ENCODE results near the gene CLCF1.

Gene CLCF1

DNA sequence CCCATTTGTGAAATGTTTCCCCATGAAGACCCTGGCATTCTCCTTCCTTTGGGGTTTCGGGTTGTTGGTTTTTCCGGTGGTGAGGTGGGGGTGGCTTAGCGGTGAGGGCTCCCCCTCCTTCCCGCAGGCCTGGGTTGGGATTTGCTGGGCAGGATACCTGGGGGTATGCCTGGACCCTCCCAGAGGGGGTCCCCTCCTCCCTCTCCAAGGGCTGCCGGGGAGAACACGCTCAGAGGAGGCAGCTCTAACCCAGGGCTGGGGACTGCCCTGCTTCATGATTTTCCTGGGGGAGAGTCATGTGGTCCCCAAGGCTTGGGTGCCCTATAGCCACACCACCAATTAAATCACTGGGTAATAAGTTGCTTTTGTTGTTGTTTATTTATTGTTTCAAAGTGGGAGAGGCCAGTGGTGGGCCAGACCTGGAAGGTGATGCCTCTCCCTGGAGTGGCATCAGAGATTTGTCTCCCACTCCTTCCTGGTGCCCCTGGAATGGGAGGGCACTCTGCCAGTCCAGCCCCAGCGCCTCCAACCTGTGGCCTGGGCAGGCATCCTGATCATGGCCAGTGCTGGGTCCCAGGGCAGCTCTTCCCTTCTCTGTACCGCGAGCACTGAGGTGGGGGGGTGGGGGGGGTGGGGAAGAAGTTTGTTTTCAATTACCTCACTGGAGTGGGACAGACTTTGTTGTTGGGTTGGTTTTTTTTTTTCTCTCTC, 1.3 kb upstream of the CLCF1 start:
- peak; percentile 37 for DNase-seq (ENCODE audit: low read depth)

DNA sequence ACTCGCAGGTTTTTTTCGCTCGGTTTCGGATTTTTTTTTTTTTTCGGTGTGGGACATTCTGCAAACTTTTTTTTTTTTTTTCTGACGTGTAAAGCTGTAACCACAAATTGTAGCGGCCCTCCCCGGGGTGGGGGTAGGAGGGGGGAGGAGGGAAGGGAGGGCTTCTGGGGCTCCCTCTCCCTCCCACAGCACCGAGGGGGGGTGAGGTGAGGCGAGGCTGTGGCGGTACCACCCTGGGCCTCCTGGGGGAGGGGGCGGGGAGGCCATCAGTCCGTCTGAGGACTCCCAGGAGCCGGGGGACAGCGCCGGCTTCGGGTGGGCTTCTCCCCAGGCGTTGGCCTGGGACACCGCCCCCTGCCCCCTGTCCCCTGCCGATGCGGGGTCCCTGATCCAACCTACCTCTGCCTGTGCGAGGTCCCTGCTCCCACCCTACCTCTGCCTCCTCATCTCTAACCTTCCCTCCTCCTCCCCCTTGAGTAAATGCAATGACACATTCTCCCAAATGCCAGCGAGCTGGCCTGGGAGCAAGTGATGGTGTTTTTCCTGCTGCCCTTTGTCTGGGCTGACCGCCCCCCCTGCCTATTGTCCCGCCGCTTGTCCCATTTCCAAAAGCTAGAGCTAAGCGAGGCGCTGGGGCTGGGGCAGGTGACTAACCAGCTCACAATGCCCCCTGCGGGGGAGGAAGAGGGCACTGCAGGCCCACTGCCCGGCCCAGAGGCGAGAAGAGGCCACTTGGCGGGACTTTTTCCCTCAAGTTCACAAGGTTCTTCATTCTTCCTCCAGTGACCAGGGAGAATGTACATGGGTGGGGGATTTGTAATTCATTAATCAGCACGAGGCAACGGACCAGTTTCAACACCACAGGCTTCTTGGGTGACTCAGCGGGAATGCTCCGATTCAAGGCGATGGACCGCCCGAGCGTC, 511 bp upstream of the CLCF1 start:
- DNase-seq (ENCODE audit: low read depth) = peak; percentile 99

DNA sequence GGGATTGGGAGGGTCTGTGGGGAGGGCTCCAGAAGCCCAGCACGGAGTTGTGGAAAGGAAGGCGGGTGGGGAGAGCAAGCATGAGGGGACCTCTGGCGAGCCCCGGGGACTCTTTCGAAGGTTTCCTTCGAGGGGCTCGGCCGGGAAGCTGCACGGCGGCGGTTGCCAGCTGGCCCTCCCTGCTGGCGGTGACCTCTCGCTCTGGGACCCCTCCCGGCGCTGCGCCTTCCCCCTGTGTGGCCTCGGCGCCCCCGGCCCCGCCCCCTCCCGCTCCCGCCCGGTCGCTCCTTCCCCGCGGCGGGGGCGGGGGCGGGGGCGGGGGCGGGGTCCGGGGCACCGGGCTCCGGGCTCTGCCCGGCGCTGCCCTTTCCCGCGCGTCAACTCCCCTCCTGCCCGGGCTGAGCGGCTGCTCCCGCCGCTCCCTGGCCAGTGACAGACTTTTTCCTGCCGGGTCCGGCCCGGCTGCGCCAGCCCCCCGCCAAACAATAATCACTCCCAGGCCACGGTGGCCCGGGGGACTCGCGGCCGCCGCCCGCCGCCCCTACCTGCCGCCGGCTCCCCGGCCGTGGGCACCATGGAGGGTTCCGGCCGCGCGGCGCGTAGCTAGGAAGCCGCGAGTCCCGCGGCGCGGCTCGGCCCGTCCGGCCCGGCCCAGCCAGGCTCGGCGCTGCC, 941 bp downstream of the CLCF1 start:
- no peak for DNase-seq (ENCODE audit: low read depth)

DNA sequence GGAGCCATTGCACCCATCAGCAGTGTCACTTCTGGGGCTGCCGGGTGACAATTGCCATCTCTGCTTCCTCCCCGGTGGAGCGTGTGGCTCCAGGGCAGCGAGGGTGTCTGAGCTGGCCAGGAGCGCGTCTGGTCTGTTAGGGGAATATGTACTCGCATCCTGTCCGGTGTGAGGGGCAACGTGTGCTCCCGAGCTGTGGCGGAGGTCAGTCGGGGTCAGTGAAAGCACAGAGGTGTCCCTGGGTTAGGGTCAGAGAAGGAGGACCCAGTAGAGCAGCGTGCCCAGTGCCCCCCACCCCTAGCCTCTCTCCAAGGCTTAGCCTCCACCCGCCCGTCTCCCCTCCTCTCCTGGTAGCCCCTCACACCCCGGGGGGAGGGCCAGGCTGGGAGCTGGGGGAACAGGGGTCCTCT, 1.5 kb downstream of the CLCF1 start:
- DNase-seq (ENCODE audit: low read depth) = no peak

DNA sequence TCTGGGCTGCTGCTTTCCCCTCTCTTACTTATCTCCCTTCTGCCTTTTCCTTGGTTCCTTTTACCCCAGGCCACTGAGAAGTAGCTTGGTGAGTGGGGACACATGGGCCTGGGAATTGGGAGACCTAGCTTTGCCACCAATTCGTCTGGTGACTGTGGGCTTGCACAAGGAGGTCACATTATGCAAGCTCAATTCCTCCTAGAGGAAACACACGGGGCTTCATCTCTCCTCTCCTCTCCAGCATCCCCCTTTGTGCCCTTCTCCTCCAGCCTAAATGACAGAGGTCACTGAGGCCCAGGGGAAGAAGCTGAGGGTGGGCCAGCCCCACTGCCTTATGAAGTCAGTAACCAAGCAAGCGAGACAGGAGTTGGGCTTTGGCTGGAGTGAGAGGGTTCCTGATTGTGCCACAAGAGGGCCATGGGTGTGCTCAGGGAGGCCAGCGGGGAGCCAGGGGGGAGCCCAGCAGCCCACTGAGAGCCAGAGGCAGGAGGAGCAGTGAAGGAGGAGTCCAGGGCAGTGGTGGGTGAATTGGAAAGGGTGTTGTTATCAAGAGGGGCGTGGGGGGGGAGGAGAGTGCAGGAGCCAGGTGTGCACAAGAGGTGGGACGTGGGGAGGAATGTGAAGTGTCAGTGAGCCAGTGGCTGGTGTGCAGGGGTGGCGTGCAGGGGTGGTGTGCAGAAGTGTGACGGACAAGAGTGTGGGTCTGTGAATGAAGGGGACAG, 2.0 kb downstream of the CLCF1 start:
- DNase-seq (ENCODE audit: low read depth) = peak; percentile 77

DNA sequence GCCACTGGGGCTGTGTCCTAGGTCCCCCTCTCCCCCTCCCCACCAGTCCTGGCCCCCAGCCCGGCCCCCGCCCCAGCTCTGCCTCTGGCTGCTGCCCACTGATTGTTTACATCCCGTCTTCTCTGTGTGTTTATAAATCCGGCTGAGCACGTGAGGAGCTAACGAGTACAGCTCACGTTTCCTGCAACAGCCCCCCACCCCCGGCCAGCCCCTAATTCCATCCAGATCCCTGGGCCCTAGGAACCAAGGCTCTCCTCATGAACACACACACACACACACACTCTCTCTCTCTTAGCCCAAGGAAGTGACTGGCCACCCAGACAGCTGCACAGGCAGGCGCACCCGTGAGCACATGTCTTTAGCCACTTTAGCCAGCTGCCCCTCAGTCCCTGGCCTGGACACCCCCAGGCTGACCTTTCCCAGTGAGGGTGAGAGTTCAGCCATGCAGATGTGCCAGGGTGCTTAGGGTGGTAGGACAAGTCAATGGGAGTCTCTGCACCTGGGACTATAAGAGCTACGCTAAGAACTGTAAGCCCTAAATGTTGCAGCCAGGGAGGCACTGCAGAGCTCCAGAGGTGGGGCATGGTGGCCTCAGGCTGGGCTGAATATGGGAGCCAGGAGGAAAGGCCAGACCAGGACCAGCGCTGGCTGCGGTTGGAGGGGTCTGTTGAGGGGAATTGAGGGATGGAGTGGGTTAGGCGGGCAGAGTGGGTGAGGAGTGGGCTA, 2.9 kb downstream of the CLCF1 start:
- peak; percentile 68 for DNase-seq (ENCODE audit: low read depth)

DNA sequence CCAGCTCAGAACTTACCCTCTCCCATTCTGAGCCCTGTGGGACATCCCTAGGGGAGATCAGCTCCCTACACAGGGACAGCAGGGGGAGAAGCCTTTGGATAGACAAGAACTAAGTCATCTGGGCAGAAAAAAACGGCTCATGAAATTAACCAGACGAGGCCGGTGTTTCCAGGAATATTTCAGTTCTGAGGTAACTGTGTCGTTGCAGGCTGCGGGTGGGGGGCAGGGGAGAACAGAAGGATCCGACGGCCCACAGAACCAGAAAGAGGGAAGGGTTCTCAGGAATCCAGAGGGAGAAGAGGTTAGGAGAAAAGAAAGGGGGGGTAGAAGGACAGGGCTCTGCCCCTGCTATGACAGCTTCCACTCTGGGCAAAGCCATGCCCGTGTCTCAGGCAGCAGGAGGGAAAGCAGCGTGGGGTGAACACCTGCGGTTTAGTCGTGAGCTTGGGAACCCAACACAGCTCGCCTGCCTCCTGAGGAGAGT, 3.6 kb downstream of the CLCF1 start:
- DNase-seq (ENCODE audit: low read depth) = no peak

DNA sequence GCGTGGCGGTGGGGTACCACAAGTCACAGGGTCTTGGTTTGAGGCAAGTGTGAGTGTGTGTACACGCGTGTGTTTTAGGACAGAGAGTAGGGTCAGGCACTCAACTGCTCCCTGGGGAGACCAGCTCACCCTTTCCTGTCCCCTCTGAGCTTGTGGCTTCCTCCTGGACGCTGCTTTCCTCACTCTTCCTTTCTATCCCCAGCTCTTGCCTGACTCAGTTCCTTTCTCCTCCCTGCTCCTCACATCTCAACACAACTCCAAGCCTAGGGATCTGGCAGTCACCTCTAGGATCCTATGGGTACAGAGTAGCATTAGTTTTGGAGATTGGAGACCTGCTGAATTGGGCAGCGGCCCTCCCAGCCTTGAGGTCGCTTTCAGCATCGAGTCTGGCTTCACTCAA, 4.1 kb downstream of the CLCF1 start:
- no peak for DNase-seq (ENCODE audit: low read depth)

DNA sequence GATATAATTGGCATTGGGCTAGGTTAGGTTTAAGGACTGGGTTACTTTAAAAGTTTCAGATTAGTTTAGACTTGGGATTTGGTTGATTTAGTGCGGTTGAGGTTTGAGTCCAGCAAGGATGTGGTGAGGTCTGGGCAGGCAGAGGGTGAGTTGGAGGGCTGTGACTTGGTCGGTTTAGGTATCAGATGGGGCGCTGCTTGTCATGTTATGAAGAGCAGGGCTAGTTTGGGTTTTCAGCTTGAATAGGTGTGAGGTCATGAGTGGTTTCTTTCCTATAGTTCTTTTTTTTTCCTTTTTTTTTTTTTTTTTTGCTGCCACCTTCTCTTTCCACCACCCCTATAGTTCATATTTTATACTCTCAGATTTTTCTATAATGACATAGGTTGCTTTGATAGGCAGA, 4.8 kb downstream of the CLCF1 start:
- DNase-seq (ENCODE audit: low read depth) = no peak

DNA sequence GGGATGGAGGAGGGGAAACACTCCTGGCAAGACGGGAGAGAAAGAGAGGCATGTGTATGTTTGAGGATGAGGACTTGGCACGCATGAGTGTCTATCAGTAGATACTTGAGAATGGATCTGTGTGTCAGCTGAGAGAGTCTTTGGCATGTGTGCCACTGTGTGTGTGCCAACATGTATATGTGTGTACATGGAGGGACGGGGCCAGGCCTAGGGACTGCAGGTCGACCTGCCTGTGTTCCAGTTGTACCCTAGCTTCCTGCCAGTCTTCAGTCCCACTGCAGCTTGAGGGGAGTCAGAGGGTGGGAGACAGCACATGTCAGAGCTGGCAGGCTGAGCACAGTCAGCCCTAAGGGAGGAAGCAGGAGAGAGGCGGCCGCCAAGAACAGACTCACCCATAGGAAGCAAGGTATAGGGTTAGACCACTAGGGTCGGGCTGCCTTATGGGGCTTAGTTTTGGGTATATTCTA, 5.6 kb downstream of the CLCF1 start:
- DNase-seq (ENCODE audit: low read depth) = no peak

DNA sequence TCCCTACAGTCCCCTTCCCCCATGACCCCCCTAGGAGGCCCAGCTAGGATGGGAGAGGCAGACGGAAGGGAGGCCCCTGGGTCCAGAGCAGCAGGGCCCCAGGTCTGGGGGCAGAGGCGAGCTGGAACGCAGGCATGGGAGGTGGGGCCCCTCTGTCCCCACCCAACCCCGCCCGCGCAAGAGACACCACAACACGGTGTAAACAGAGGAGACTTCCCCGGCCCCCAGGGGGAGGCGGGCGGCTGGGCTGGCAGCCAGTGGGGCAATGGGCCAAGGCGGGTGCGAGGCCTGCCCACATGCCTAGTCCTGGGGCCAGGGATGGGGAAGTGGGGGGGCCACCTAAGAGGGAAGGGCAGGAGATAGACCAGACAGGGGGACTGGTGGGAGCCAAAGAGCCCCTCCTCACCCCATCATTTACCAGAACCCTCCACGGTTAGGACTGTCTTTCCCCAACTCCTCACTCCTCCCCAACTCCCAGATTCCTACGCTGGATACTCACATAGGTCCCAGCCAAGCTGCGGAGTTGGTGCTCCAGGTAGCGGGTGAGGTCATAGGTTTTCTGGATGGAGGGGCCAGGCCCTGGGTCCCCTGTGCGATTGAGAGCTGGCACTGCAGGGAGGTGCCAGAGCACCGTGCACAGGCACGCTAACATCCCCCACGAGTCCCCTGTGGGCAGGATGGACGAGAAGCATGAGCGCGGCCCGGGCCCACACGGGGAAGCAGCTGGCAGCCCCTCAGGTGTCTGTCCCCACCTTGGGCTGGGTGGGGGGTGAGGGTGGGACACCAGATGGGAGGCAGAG, 6.2 kb downstream of the CLCF1 start:
- DNase-seq (ENCODE audit: low read depth) = no peak

DNA sequence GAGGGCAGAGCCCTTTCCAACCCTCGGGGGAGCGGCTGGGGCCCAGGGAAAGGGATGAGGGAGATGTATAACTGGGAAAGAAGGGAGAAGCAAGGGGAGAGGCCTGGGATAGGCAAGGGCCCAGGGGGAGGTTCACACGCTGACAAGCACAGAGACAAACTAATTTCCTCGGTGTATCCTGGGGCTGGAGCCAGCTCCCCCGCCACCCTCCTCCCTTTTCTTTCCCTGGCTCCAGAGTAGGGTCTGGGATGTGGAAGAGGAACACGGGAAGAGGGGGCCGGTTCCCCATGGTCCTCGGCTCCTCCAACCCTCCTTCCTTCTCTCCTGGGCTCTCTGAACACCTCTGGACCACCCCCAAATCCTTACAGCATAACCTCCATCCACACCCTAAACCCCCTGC, 6.9 kb downstream of the CLCF1 start:
- DNase-seq (ENCODE audit: low read depth) = no peak

DNA sequence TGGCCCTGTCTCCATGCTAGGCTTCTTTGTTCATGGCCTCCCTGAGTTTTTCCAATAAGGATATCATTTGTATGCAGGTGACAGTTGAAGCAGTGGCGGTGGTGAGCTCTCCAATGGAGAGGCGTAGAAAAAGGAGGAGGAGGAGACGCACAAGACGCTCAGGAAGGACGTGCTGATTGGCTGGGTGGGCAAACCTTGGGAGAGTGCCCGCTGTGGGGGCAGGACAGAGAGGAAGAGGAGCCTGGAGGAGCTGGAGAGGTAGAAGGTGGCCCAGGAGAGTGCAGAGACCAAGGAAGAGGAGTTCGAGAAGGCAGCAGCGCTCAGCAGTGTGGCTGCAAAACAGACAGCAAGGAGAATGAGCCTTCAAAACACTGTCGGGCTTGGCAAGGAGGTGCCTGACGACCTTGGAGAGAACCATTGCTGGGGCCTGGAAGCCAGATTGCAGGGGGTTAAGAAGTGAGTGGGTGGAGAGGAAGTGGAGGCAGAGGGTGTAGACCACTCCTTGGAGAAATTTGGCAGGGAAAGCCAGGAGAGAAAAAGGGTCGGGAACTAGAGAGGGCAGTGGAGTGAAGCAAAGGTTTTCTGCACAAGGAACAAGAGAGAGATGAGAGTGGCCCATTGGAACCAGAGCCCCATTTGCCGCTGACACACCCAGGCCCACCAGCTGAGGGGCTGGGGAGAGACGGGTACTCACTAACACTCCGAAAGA, 7.5 kb downstream of the CLCF1 start:
- DNase-seq (ENCODE audit: low read depth) = no peak

DNA sequence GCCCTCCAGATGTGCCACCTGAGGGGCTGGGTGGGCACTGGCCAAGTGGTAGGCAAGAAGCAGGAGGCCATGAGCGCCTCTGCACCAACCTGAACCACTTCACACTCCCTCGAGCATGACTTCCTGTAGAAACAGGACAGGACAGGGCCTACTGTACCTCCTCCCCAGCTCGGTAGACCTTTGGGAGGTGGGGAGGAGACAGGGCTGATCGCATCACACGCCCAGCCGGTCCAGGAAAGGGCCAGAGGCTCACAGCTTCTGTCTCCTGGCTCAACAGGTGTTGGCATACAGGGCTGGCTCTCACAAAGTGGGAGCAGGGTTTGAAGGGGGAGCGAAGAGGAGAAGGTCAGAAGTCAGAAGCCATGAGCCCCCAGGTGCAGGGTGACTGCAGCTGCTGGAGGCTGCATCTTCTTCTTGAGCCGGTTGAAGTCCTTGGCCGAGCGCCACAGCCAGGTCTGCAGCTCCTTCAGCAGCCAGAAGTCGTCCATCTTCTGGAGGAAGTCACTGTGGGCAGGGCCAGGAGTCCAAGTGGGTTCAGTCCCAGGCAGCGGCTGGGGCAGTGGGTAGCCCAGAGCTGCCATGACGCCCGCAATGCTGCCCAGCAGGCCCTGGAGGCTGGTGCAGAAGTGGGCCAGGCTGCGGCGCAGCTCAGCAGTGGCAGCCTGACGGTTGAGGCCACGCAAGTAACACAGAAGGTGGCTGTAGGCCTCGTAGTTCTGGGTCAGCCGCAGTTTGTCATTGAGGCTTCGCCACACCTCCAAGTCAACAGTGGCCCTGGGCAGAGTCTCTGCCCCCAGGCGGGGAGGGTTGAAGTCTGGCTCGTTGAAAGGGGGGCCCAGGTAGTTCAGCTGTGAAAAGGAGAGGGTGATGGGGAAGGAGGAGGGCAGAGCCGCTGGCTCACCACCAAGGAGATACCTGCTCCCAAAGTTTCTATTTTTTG, 8.3 kb downstream of the CLCF1 start:
- DNase-seq (ENCODE audit: low read depth) = no peak

DNA sequence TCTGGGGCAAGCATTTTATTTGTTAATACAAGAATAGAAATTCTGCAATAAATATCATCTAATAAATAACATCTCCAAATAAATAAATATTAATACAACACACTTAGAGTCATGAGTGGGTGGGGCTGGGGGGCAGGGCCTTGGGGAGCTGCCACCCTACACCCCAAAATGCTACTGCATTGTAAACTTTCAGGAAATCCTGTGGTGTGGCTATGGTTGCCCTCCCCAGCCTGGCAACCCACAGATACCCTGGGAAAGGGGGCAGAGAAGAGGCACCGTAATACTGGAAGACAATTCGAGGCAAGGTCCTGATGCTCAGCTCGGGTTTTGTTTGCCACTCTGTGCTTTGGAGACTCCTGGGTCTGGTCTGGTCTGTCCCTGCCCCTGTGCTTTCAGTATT, 9.2 kb downstream of the CLCF1 start:
- DNase-seq (ENCODE audit: low read depth) = no peak

DNA sequence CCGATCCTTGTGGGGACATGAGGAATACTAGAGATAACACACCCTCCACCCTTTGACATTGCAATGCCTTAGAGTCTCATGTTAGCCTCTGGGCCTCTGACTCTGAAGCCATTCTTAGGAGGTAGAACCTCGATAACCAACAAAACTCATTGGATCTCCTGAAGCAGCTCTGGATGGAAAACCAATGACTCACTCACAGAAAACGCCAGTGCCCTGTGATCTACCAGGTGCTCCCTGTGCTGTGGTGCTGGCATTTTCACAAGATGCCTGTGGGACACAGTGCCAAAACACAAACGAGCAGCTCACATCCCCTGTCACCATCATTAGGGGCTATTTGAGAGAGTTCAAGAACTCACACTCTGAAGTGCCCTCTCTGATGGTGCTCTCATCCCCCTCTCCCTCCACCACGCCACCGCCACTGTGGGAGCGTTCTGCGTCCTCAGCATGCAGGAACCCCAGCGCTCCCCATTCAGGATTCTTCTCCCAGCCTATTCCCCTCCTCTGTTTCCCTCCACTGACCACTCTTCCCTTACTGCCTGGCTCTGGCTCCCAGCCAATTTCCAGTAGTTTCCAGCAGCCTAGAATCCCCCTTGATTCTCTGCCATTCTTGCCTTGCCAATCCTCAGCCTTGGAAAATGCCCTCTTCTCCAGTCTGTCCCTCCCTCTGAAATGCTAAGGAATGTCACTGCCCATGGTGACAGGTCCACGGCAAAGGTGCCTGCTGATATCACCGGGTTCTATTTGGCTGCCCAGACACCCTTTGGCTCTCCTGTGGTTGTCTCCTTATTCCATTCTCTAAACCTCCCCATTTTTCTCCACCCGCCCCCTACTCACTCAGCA, 15.3 kb downstream of the CLCF1 start:
- DNase-seq (ENCODE audit: low read depth) = peak; percentile 69

DNA sequence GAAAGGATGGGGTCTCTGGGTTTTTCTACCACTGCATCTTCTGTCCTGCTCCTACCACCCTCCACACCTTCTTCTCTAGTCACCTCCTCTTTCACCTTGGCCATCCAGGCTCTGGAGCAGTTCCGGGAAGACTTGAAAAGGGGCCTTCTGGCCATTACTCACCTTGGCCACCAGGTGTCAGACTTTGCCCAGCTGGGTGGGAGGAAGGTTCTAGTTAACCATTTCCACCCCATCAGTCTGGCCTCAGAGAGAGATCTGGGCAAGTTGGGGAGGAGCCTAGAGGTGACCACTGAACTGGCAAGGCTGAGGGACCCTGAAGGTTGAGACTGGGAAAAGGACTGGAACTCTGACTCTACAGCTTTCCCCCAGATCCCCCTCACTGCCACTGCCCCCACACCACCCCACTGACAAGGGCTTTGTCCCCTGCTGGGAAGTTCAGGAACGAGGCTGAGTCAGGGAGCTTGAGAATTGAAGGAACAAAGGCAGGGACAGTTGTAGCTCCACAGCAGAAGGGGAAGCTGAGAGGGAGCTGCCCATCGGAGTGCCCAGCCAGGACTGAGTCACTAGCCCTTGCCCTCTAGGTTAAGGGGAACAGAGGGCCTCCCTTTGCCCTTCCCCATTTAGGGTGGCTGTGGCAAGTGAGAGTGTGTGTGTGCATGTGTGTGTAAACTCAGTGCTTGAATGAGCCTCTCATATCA, 16.4 kb downstream of the CLCF1 start:
- DNase-seq (ENCODE audit: low read depth) = peak; percentile 89

All from ELR (cell line).